SK-N-MC (cell line): ENCODE measurements around the gene CRY2.

Experiments
- EZH2 ChIP-seq: fragments of 200-600 bp; sonication (generic); IDR thresholded peaks from one replicate; pipeline ENCODE4 v1.6.1; 2017; ENCODE audit warnings: antibody characterized with exemption
- POLR2AphosphoS5 ChIP-seq: IDR thresholded peaks from 2 replicates; pipeline ENCODE4 v1.6.1; 2012; ENCODE audit warnings: mild to moderate bottlenecking, low read depth, low read length, borderline replicate concordance

DNA sequence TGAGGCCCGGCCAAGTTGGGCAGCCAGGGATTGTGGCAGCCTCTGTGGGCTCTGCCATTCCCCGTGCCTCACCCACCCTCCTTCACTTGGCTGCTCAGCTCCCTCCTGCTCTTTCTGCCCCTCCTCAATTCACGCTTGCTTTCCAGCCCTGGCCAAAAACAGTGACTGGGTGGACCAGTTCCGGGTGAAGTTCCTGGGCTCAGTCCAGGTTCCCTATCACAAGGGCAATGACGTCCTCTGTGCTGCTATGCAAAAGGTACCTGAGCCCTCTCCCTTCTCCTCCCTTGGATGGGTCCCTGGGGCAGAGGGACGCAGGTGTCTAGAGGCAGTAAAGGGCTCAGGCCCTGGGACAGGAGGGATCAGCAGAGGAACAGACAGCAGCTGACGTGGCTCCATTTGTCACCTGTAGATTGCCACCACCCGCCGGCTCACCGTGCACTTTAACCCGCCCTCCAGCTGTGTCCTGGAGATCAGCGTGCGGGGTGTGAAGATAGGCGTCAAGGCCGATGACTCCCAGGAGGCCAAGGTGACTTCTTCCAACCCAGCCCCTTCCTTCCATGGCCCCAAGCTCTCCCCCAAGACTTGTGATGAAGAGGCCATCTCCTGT lies 57.1 kb downstream of the CRY2 start:
- TF ChIP-seq EZH2 = no peak
- TF ChIP-seq POLR2AphosphoS5 = no peak
